ENCODE results near the gene ABLIM2. TPM values are rescaled to one million over a fixed set of nuclear protein-coding genes. Genes with fewer than 3 reads are reported as not detected.

Gene ABLIM2
- total and polyA plus RNA-seq, 2 experiments from 2014 or later: 1.5 to 4.3 TPM

- no peak for TF ChIP-seq ZNF462 (CRISPR knock-in tag; IDR thresholded peaks at IDR 0.05)
- TF ChIP-seq ZNF331 (CRISPR knock-in tag; IDR thresholded peaks at IDR 0.05; ENCODE audit: low read depth): no peak
- TF ChIP-seq EZH2 (IDR thresholded peaks at IDR 0.05; ENCODE audit: low read depth, unreplicated experiment): no peak
Measured at GRCh38 chr4:8016527-8016926, 142.1 kb downstream of the ABLIM2 start (continued).

GRCh38 chr4:8015512-8015911 is 143.1 kb downstream of the ABLIM2 start:
- ATAC-seq (peak; percentile 56), DNase-seq (ENCODE audit: low spot score) (peak; percentile 37)
- Histone ChIP-seq H3K4me3 (no peak overlapping the region), H3K27me3 (ENCODE audit: insufficient read depth) (no peaks in the 10 kb centered on the region), H2AFZ (no peak overlapping the region), H3K36me3 (ENCODE audit: insufficient read depth) (no peaks in the 10 kb centered on the region), H3K27ac (ENCODE audit: low read depth) (no peak overlapping the region), H3K9me2 (ENCODE audit: insufficient read depth) (no peaks in the 10 kb centered on the region), H3F3A (replicated peaks; ENCODE audit: low read depth) (no peaks in the 10 kb centered on the region), H3K4me1 (ENCODE audit: insufficient read depth) (no peaks in the 10 kb centered on the region), H4K20me1 (replicated peaks; ENCODE audit: insufficient read depth) (no peaks in the 10 kb centered on the region), H3K4me2 (no peak overlapping the region), H3K79me2 (replicated peaks; ENCODE audit: insufficient read depth) (no peaks in the 10 kb centered on the region)
- Mint-ChIP-seq H3K36me3 (ENCODE audit: low read depth) (no peaks in the 10 kb centered on the region), H3K4me3 (no peak overlapping the region), H3K9me3 (no peaks in the 10 kb centered on the region), H3K27ac (no peak overlapping the region), H3K27me3 (ENCODE audit: insufficient read depth, low read depth, poor library complexity) (peaks cover 12% of the 10 kb centered on the region), H3K4me1 (peaks cover 13% of the 10 kb centered on the region)
- TF ChIP-seq ZNF462 (CRISPR knock-in tag; IDR thresholded peaks at IDR 0.05): no peak
- TF ChIP-seq CTCF (conservative IDR thresholded peaks at IDR 0.05; ENCODE audit: low read depth in 2 of 2): peak; percentile 51 to 61
